Neural progenitor cell (in vitro differentiated cells): ENCODE data around the gene OR6B2.

Experiments used
- CTCF ChIP-seq: fragments of 200-600 bp; sonication (generic); IDR thresholded peaks from 2 replicates; pipeline ENCODE4 v1.5.1; 2017; ENCODE audit warnings: antibody characterized with exemption, mild to moderate bottlenecking
- EZH2 ChIP-seq: fragments of 200-600 bp; sonication (generic); IDR thresholded peaks from 2 replicates; pipeline ENCODE4 v1.6.1; 2017; ENCODE audit warnings: antibody characterized with exemption, mild to moderate bottlenecking, moderate library complexity

- TF ChIP-seq CTCF = no peak
- no peak for TF ChIP-seq EZH2
Measured at GRCh38 chr2:240077442-240077841, 47.2 kb upstream of the OR6B2 start.
